DMS114 treated with DMSO at 0.1 percent for 48 hours (cell line): ENCODE results near the gene FARP2.

Source experiments
- DNase-seq: peaks from one replicate; lab custom pipeline; 2025; ENCODE audit not compliant: unreplicated experiment; lab: John Stamatoyannopoulos, UW

The FARP2 gene

DNA sequence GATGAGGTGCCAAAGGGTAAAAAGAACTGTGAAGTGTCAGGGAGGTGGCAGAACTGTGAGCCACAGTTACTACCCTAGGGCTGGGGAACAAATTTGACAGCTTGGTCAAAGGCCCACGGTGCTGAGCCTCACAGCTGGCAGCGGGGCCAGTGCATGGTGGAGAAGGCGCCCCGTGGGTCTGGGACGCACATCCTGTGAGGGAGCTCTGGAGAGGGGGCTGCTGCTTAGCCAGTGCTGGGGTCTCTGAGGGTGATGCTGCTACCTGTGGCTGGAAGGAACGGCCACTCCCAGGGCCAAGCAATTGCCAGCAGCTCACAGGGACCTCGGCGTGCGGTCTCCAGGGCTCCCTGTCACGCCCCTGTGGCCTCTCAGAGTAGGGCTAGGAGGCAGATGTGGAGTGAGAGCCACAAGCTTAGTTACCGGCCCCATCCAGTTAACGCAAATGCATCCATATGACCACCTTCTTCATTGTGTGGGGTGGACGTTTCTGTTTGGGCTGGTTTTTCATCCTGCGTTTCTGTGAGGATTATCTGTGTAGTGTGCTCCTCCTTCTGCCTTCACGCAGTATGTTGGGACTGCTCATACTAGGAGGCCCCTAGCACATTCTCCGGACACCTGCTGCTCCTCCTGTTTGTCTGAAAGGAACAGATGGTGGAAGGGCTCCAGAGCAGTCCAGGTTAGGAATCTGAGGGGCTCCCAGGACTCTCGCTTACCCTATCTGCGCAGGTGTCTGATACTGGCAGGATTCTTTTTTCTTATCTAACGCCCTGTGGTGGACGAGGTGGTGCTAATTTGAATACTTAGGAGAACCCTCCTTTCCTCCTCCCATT lies 126.3 kb downstream of the FARP2 start:
- no peak for DNase-seq

DNA sequence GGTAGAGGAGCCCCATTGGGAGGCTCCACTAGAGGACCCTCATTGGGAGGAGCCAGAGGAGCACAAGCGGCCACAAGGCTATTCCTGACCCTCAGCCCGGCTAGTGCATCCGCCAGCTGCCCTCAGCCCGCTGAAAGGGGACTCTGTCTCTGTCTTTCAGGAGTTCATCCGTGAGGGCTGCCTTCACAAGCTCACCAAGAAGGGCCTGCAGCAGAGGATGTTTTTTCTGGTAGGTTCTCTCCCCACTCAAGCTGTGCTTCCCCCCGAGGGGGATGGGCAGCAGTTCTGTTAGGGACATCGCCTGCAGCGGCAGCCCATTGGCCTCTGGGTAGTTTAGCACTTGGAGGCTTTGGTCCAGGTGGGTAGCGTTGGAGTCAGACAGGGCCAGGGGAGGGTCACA lies 127.2 kb downstream of the FARP2 start:
- DNase-seq = no peak

DNA sequence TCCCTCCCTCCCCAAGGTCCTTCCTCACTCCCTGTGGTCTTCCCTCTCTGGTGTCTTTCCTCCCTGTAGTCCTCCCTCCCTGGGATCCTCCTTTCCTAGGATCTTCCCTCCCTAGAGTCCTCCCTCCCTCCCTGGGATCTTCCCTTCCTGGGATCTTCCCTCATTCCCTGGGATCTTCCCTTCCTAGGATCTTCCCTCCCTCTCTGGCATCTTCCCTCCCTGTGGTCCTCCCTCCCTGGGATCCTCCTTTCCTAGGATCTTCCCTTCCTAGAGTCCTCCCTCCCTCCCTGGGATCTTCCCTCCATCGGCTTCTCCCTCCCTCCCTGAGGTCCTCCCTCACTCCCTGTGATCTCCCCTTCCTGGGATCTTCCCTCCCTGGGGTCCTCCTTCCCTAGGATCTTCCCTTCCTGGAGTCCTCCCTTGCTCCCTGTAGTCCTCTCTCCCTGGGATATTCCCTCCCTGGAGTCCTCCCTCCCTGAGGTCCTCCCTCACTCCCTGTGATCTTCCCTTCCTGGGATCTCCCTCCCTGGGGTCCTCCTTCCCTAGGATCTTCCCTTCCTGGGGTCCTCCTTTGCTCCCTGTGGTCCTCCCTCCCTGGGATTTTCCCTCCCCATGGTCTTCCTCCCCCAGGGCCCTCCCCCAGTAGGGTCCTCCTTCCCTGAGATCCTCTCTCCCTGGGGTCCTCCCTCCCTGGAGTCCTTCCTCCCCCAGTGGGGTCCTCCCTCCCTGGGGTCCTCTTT lies 129.3 kb downstream of the FARP2 start:
- no peak for DNase-seq

DNA sequence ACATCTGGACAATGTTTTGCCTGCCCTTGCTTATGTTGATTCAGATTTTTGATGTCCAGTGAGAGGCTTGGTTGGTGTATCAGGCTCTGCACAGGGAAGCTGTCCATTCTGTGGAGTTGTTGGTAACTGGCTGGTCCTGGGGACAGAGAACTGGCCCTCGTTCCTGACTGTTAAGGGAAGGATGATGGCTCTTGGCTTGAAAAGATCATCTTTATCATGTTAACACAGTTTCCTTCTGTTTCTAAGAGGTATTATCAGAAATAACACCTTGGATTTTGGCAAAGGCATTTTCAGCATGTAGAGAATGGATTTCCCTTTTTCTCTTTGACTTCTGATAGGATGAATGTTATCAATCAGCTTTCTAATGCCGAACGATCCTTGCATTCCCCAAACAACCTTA lies 133.0 kb downstream of the FARP2 start:
- no peak for DNase-seq

DNA sequence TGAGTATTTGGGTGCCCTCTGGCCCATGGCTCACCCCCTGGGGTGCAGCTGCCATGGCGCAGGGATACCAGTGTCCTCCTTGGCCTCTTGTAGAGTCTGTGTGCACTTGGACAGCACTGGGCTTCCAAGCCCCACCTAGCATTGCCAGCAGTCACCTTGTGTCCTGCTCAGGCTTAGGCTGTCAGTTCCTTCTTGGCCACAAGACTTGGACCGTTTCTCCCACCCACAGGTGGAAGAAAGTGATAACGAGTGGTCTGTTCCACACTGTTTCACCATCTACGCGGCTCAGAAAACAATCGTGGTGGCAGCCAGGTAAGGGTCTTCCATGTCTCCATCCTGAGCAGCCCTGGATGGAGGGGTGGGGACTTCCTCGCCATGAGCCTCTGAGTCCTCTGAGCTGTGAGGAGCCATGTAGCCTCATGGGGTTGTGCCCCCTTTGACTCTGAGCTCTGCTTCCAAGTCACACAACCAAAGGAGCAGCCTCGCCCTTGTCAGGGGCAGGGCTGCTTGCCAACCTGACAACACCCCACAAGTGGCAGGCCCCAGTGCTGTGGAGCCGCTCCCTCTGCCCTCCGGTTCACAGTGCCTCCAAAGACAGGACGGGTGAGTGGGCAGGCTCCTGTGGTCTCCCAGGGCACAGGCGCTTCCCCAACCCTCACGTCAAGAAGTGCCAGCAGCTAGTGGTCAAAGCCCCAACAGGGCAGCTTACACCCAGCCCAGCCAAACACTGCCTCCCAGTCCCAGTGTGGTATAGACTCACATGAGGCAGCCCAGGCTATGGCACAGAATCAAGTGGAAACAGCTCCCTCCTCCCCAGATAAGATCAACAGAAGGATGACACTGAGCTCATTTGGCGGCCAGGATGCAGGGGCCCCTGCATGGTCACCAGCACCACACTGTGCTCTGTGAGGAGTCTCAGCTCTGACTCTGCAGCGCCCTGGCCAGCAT lies 133.9 kb downstream of the FARP2 start:
- DNase-seq = no peak

DNA sequence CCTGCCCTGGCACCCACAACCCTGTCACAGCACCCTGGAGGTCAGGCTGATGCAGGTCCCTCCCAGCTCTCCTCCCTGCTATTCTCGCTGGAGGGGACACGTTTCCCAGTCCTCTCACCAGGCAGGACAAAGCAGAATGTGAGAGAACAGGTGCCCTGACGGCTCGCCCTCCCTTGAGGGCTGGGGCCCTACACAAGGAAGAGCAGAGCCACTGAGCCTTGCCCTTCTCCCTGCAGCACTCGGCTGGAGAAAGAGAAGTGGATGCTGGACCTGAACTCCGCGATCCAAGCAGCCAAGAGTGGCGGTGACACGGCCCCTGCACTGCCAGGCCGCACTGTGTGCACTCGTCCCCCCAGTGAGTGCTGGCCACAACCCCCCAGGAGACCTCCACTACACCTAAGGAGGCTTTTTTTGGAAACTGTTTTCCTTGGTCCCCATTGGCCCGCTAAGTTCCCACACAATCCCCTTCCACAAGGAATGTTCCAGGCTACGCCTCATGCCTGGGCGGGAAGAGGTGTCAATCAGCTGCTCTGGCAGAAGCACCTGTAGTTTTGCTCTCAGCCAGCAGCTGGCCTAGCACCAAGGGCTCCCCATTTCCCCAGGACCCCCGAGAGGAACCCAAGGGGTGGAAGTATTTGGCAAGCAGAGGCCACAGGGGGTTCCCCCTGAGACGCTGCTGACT lies 134.9 kb downstream of the FARP2 start:
- no peak for DNase-seq

DNA sequence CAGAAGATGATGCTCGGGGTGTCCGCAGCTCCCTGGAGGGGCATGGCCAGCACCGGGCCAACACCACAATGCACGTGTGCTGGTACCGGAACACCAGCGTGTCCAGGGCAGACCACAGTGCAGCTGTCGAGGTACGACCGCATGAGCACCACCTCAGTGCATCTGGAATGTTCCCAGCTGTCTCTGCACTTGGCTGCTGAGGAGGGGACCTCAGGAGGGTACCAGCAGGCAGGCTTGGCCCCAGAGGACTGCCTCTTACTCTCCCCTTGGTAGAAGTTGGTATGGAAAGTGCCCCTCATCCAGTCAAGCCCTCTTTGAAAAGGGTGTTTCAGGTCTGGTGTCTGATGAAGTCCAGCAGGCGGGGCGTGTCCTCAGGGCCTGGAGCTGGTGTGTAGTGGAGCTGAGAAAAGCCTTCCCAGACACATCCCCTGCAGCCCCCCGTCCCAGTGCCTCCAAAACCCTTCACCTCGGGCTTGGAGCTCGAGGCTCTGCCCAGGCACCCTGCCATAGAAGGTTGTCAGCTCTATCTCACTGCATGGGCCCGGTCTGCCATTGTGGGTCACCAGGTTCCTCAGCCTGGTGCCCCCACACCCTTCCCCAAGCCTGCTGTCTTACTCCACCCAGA lies 135.6 kb downstream of the FARP2 start:
- no peak for DNase-seq

DNA sequence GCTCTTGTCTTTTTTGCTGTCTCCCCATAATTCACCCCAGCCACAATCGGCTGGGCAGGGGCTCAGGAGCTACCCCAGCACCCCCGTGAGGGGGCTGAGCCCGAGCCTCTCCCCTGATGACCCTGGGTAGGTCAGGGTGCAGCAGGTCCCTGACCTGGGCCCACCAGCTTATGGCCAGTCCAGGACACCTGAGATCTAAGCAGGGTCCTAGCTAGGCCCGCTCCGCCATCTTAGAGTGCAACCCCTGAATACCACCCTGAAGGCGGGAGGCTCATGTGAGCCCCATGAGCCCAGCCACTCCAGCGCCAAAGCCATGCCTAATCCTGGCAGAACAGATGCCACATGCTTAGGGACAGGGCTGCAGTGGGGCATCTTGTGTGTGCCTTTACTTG lies 136.1 kb downstream of the FARP2 start:
- DNase-seq = no peak

DNA sequence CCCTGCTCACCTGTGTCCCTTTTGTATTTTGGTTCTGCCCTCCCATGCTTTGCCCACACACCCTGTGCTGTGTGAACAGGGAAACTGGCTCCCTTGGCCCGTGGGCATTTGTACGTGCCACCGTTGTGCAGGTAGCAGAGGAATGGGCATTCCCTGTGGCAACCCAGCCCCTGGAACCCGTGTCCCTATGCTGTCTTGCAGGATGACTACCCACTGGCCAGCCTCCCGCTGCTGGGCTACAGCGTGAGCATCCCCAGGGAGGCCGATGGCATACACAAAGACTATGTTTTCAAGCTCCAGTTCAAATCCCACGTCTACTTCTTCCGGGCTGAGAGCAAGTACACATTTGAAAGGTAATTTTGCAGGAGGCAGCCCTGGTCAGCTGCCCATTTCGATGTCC lies 137.0 kb downstream of the FARP2 start:
- DNase-seq = no peak

DNA sequence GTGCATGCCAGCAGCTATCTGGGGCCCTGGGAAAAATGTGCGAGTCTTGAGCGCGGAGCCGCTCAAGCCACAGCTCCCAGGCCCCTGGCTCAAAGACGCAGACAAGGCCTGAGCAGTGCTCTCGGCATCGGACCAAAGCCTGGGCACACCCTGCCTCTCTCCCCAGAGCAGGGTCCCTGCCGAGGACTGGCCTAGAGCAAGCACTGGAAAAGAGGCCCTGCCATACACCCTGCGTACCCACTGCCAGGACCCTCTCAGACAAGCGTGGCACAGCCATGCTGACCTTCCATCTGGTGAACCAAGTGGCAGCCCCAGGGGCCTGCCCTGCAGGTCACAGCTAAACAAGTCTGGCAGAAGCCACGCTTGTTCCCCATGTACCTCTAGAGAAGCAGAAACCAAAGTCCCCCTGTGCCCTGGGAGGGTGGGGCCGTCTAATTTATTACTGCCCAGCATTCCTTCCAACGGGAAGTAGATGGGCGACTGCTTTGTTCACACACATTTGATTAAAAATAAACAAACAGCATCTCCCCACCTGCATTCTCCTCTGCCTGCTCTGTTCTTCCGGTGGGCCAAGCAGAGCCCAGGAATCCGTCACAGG lies 138.3 kb downstream of the FARP2 start:
- DNase-seq = no peak

DNA sequence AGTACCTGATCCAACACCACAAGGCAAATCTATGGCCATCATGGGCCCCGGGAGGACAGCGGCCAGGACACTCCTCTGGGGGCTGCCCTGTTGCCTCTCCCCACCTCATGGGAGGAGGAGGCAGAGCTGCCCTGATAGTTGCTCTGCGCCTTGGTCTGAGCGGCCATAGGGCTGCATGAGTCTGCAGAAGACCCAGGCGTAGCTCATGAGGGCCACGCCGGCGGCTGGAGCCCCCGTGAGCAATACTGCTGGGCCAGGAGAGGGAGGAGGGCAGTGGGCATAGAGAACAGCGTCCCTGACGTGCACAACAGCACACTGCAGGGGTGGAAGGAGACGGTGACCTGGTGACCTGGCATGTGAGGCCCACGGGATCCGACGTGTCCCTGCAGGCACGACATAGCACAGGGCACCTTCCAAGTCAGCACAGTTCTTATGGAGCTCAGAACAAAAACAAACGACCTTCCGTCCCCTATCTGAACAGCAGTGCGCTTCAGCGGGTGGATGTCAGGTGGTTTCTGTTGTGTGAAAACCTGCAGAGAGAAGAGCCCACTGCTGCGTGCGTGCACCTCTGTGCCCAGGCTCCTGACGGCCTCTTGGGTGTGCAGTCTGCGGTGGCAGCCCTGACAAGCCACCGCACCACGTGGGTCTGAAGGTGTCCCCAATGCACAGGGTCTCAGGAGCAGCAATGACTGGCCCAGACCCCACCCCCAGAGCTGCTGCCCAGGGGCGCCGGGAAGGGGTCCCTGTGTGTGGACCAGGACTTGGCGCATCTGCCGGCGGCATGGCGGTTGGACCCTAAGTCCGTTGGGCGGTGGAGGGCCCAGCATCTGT lies 139.3 kb downstream of the FARP2 start:
- no peak for DNase-seq

DNA sequence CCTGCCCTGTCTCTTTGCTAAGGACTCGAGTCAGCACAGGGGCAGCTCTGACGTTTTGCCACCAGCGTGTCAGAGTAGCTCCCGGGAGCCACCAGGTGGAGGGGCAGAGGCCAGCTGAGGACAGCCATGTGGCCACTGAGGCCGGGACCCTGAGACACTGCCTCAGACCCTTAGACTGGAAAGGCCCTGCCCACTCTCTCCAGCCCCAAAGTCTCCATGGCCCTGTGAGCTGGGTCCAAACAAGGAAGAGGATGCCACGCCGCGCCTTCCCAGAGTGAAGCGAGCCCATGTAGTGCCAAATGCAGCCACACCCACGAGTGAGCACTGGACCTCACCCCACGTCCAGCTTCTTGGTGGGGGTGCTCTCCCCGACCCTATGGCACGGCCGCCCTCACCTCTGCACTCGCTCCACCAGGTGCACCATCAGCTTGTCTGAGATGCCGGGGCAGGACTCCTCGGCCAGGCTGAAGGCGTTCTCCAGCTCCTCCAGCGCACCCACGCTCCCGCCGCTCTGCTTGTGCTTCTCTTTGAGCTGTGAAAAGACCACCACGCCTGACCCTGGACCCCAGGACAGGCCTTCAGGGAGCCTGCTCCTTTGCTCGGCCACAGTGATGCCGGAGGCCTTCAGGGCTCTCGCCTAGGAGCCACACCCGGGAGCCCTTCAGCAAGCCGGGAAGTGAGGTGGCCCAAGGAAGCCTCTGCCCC lies 140.1 kb downstream of the FARP2 start:
- DNase-seq = no peak

DNA sequence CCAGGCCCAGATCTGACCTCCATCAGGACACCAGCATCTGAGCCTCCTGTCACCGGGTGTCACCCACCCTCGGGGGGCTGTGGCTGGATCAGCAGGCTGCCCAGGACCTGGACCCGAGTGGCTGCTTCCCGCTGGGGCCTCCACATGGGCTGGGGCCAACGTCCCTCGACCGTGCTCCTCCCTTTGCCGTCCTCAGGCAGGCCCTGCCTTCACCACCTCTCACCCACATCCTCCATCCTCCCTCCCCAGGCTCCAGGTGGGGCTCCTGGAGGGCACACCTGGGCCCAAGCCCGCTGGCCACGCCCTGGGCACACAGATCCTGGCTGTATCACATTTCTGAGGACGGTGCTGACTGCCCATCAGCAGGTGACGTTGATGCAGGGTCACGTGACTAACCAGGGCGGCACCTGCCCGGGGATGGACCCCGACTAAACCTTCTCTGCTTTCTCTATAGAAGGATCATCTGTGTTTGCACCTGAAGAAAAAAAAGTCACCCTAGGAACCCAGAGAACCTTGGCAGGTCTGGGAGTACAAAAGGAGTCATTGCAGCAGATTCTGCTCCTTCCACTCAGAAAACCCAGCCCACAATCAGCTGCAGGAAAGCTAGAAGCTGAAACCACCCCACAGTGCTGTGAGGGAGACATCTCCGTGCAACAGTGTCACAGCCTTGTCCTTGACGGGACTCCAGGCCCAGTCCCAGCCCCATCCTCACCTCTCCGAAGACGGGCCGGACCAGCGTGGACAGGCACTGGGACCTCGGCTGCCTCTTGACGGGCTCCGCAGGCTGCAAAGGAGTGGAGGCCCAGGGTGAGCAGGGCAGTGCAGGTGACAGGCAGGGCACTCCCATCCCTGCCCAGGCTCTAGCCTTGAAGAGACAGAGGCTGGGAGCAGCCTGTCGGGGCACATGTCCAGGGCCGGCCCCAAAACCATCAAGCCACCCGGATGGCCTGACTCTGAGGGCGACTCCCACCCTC lies 141.1 kb downstream of the FARP2 start:
- DNase-seq = no peak

DNA sequence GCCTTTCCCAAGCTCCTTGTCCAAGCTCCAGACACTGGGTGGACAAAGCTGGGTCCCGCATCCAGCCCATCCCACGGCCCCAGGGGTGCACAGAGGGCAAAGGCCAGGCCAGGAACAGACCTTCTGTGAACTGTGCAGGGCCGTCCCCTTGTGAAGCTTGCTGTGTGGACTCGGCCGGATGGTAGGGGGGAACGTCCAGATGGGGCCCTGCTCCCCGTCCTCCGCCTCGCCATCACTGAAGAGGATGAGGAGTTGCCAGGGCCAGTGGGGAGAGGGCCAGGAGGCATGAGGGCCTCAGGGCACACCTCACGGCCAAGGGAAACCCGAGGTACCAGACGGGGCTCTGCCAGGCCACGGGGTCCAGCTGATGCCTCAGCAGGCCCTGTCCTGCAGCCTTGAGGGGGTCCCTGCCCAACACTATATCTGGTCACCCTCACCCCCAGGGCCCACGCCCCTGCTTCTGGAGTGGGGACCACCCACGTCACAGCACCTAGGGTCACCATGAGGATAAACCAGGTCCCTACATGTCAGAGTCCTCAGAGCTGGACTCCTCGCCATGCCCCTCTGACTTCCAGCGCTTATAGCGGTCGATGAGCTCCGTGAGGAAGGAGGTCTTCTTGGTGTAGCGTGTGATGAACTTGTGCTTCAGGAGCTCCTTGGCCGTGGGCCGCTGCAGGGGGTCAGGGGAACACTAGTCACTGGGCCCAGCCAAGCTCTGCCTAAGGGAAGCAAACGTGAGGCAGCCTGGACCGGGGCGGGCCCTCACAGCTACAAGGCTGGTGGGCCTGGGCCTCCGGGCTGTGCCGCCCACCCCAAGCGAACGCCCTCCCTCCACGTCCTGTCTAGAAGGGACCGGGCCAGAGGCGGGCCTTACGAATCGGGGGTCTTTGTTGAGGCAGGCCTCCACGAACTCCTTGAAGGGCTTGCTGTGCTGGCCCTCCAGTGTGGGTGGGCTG lies 142.3 kb downstream of the FARP2 start:
- DNase-seq = no peak

DNA sequence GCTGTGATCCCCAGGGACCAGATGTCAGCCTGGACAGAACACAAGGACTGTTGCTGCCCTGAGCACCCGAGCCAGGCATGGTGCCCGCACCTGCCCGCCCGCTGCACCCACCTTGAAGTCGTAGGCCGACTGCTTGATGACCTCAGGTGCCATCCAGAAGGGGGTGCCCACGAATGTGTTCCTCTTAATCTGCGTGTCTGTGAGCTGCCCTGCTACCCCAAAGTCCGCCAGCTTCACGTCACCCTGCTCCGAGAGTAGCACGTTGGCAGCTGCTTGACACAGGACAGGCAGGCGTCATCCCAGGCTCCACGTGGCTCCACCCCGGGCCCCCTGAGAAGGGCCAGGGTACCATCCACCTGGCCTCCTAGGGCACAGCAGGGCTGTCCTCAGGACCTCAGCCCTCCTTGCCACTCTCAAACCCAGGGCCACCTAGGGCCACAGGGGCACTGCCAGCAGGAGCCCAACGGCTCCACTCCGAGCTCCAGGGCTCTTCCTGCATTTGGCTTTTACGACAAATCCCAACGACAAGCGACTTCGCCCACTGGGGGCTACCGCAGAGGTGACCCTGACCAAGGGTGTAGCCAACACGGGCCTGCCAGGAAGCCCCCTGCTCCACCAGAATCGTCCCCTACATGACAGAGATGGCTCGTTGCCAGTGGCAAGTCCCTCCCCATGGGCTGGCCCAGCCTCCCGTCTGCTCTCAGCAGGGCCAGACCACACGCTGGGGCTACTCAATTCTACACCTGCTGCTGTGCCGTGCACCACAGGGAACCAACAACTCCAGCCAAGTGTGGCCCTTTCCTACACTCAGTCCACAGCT lies 143.3 kb downstream of the FARP2 start:
- DNase-seq = no peak
